HG03558 (cell line): ENCODE results near the gene GNAS.

Source experiments
- ATAC-seq: cut with Tn5 transposase; IDR thresholded peaks from one replicate; pipeline ENCODE4 v1.9.1; 2021; ENCODE audit warnings: moderate number of reproducible peaks; ENCODE audit not compliant: unreplicated experiment; ENCODE audit errors: extremely low read depth

The GNAS gene

GRCh38 chr20:58893355-58894120, 41.0 kb downstream of the GNAS start:
- ATAC-seq: no peak

- no peak for ATAC-seq
Observed at GRCh38 chr20:58894652-58895447, 42.3 kb downstream of the GNAS start.

- ATAC-seq: no peak
Observed at GRCh38 chr20:58895448-58896180, 43.1 kb downstream of the GNAS start.

GRCh38 chr20:58896820-58897219, 44.3 kb downstream of the GNAS start:
- no peak for ATAC-seq

- no peak for ATAC-seq
Observed at GRCh38 chr20:58897488-58897887, 45.0 kb downstream of the GNAS start.

DNA sequence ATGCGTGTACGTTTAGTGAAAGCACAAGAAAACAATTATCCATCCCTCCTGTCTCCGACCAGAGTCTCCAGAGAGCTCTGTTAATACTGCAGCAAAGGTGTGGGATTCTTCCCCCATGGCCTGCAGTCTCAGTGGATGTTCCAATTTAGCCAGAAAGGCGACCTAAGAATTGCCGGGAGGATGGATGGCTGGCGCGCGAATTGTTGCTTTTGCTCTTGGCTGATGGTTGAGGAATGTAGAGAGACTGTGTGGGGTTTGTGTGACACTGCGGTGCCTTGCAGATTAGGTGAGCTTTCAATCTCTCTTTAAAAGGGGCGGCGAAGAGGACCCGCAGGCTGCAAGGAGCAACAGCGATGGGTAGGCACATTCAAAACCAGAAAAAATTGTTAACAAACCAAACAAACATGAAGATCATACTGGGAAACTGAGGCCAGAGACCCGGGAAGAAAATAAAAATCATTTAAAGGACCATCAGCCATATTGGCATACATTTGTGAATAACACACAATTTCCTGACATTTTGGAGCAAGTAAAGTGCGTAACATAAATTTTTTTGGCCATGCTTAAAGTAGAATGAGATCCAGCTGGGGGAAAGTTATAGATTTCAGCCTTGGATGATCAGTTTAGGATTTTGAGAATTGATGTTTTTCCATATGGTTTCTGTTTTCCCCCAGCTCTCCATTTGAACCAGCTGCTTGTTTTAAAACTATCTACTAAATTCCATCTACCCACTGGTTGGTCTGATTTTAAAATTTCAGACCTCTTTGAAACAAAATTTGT, 46.3 kb downstream of the GNAS start:
- ATAC-seq: no peak

DNA sequence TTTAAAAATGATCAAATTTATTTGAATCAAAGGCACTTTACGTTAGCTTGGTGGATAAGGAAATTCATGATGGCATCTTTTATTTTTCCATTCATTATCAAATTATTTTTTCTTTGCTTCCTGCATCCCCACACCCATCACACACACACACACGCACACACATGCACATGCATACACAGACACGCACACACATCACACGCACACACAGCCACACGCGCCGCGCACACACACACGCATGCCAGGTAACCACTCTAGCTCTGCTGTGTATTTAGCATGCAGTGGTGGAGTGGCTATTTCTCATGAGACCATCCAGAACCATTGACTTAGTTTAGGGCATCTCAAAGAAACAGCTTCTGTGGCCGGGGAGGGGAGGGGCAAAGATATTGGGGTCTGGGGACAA, 47.0 kb downstream of the GNAS start:
- ATAC-seq: no peak

GRCh38 chr20:58900397-58900796, 47.9 kb downstream of the GNAS start:
- ATAC-seq: no peak

DNA sequence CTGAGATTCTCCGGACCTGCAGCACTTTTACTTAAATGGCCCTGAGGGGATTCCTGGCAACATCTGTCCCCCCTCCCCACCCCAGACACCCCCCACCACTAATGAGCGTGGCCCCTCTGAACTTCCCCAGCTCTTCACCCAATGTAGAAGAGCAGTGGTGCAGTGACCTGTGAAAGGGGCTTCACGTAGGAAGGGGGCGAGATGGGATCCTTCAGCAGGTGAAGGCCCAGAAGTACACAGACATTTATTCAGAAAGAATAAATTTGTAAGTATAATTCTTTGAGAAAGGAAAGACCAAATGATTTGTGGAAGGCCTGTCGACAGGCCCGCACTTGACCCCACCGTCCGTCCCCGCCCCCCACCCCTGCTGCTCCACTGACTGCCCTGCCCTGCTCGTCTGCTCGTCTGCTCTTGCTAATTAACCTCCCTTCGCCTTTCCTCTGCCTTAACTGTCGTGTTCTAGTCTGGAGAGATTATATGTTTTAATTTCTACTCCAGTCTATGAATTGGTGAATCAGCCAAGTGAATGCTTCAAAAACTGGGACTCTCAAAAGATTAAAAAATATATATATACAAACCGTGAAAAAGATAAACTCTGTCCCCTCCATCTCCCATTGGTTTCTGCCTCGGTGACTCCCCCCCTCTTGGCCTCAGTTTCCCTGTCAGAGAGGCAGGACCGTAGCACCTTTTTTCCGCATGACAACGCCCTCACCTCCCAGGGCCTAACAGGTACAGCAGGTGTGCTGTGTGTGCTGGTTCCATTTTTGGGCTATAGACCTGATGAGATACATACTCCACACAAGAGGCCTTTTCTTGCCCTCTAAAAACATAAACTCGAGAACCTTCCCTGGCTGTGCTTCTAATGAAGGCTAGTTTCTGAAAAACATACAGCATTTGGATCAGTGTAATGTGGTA, 49.2 kb downstream of the GNAS start:
- no peak for ATAC-seq

DNA sequence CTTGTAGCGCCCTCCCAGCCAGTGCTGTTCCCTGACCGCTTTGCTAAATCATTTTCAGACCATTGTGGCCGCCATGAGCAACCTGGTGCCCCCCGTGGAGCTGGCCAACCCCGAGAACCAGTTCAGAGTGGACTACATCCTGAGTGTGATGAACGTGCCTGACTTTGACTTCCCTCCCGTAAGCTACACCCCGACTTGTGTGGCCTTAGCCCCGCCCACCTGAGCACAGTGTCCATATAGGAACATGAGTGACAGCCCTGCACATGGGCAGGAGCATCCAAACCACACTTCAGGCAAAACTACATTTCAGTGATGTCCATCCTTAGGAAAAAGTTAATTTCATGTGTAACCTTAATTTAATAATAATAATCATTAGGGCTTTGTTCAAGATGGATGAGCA, 51.1 kb downstream of the GNAS start:
- no peak for ATAC-seq

DNA sequence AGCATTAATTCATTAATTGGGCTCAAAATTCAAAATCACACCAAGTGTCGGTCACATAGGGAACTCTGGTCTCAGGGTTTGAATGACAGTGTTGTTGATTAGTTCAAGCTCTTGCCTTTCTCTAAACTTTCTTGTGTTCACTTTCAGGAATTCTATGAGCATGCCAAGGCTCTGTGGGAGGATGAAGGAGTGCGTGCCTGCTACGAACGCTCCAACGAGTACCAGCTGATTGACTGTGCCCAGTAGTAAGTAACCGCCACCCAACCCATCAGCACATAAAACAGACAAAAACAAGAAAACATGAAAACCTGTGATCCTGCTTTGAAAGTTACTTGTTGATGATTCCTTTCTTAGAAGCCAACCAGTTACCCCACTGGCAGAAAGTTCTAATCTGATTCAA, 52.7 kb downstream of the GNAS start:
- ATAC-seq: no peak

GRCh38 chr20:58906111-58906510, 53.6 kb downstream of the GNAS start:
- no peak for ATAC-seq

DNA sequence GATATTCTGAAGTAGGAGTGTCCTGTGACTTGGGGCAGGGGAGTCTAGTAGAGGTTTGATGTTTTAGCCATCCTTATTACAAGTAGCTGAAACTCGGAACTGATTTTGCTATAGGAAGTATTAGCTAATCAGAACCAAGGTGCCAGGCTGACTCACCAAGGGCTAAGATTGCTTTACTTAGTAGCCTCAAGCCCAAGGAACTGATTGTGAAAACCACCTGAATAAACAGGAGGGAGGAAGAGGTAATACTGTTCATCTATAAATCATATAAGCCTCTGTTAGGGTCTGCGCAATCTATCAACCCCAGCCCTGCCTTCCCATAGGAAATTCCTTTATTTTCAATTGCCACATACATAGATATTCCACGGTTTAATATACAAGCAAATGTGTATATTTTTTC, 54.4 kb downstream of the GNAS start:
- ATAC-seq: no peak

- peak; percentile 71 for ATAC-seq
Observed at GRCh38 chr20:58907320-58908137, 55.0 kb downstream of the GNAS start.

- no peak for ATAC-seq
Observed at GRCh38 chr20:58908221-58908620, 55.7 kb downstream of the GNAS start.

DNA sequence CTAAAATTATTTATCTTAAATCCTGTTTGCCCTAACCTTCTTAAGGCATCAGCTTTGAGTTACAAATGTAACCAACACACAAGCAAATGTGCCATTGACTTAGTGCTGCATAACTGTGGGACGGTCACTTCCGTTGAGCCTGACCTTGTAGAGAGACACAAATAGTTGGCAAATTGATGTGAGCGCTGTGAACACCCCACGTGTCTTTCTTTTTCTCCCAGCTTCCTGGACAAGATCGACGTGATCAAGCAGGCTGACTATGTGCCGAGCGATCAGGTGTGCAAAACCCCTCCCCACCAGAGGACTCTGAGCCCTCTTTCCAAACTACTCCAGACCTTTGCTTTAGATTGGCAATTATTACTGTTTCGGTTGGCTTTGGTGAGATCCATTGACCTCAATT, 56.4 kb downstream of the GNAS start:
- no peak for ATAC-seq

DNA sequence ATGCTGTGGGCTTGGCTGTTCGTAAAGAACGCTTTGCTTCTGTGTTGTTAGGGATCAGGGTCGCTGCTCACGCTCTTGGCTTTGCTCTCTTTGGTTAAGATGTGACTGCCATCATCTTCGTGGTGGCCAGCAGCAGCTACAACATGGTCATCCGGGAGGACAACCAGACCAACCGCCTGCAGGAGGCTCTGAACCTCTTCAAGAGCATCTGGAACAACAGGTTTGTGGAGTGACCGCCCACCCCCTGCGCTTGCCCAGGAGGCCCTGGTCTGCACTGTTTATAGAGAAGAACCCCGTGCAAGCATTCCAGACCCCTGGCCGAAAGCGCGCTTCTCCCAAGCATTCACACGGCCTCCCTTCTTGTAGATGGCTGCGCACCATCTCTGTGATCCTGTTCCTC, 57.1 kb downstream of the GNAS start:
- ATAC-seq: no peak

GRCh38 chr20:58910473-58910872, 58.0 kb downstream of the GNAS start:
- ATAC-seq: no peak
